Fibroblast of lung (primary cell): ENCODE results near the gene WNT5B. TPM values are rescaled to one million over a fixed set of nuclear protein-coding genes. Genes with fewer than 3 reads are reported as not detected.

Experiments
- DNase-seq, 2 donors: peaks; one replicate each; pipeline versions ENCODE4 v3.0.0 to v3.0.0-alpha.2; 2010; ENCODE audit warnings: low read depth in 2 of 2
- H2AFZ ChIP-seq: 2 replicates; pipeline ENCODE4 v1.5.1; 2012; ENCODE audit warnings: low read length, control low read depth, inconsistent platforms
- H3K27ac ChIP-seq: 2 replicates; pipeline ENCODE4 v1.5.1; 2011; ENCODE audit warnings: low read length, control low read depth; ENCODE audit not compliant: insufficient read depth
- H3K27me3 ChIP-seq: 2 replicates; pipeline ENCODE4 v1.5.1; 2011; ENCODE audit warnings: mild to moderate bottlenecking, low read length; ENCODE audit not compliant: control insufficient read depth, insufficient read depth
- H3K36me3 ChIP-seq: 2 replicates; pipeline ENCODE4 v1.5.1; 2011; ENCODE audit warnings: low read length; ENCODE audit not compliant: control insufficient read depth, insufficient read depth
- H3K4me1 ChIP-seq: 2 replicates; pipeline ENCODE4 v1.5.1; 2011; ENCODE audit warnings: low read length; ENCODE audit not compliant: control insufficient read depth, insufficient read depth; ENCODE audit errors: extremely low read depth
- H3K4me2 ChIP-seq: 2 replicates; pipeline ENCODE4 v1.5.1; 2011; ENCODE audit warnings: low read length, control low read depth; ENCODE audit not compliant: insufficient read depth; ENCODE audit errors: extremely low read depth
- H3K4me3 ChIP-seq, 4 experiments: fragments of 200-600 bp in 1 of 4; sonication (generic) in 1 of 4; replicated peaks in 1 of 4; 2 replicates each; pipeline ENCODE4 v1.5.1; 2011 to 2016; ENCODE audit warnings: low read length in 4 of 4, low read depth in 3 of 4, mild to moderate bottlenecking in 3 of 4, control low read depth in 2 of 4, inconsistent platforms in 1 of 4, mixed read lengths in 1 of 4; ENCODE audit not compliant: insufficient read depth in 1 of 4; ENCODE audit errors: control extremely low read depth in 1 of 4
- H3K79me2 ChIP-seq: 2 replicates; pipeline ENCODE4 v1.5.1; 2012; ENCODE audit warnings: mild to moderate bottlenecking, low read length, inconsistent platforms; ENCODE audit not compliant: control insufficient read depth, insufficient read depth
- H3K9ac ChIP-seq: 2 replicates; pipeline ENCODE4 v1.5.1; 2011; ENCODE audit warnings: mild to moderate bottlenecking, low read length, control low read depth; ENCODE audit not compliant: insufficient read depth
- H3K9me3 ChIP-seq: 2 replicates; pipeline ENCODE4 v1.5.1; 2012; ENCODE audit warnings: low read depth, low read length; ENCODE audit not compliant: control insufficient read depth, insufficient read depth
- H4K20me1 ChIP-seq: 2 replicates; pipeline ENCODE4 v1.5.1; 2011; ENCODE audit warnings: low read length; ENCODE audit not compliant: control insufficient read depth, insufficient read depth; ENCODE audit errors: extremely low read depth
- EZH2 ChIP-seq: IDR thresholded peaks from 2 replicates; pipeline ENCODE4 v1.5.1; 2012; ENCODE audit warnings: low read length, control low read depth, mild to moderate bottlenecking; ENCODE audit errors: missing control alignments
- polyA plus RNA-seq, 2 donors: library from polyadenylated mRNA; depleted of rRNA in 1 of 2; stranded (reverse) in 1 of 2; unstranded in 1 of 2; fragments of >200 nt; gene quantifications; 2 replicates each; pipeline ENCODE4 v1.2.1, GENCODE V29; 2011 to 2012; ENCODE audit warnings: missing spikeins in 1 of 2
- total RNA-seq: library from RNA; depleted of rRNA; stranded (reverse); fragments of >200 nt; gene quantifications from 2 replicates; pipeline ENCODE4 v1.2.1, GENCODE V29; 2014
- TF ChIP-seq, protein P1 (sequence below), 2 donors: IDR thresholded peaks in 1 of 2; conservative IDR thresholded peaks in 1 of 2; 1 replicate in 1 of 2; 2 replicates in 1 of 2; pipeline ENCODE4 v1.5.1; 2011 to 2012; ENCODE audit warnings: low read length in 2 of 2, control low read depth in 1 of 2, inconsistent platforms in 1 of 2, low read depth in 1 of 2, mild to moderate bottlenecking in 1 of 2

Gene WNT5B
- total and polyA plus RNA-seq, 2 donors (not counting 1 experiment from before 2014, with no cell fraction given) = 46.9 to 105 TPM

DNA sequence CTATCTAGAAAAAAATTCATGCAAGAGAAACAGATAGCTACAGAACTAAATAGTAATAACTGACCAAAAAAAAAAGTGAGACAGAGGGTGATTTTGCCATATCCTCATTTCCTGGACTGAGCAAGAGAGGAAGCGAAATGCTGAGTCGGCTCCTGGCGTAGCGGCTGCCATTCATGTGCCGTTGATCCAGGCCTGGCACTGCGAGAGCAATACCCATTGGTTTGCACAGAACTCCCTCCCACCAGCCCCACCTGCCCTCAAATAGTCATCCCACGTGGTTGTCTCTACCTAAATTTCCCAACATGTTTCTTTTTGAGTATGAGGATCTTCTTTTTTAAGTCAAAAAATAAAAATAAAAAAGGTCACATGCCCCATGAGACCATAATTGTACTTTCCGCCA lies 9.4 kb upstream of the WNT5B start:
- Histone ChIP-seq H2AFZ (no peak overlapping the region), H3K4me3 (no peak overlapping the region), H3K4me1 (peaks cover 2% of the 10 kb centered on the region), H3K79me2 (peaks cover 29% of the 10 kb centered on the region), H3K27me3 (no peaks in the 10 kb centered on the region), H4K20me1 (no peaks in the 10 kb centered on the region), H3K9me3 (no peaks in the 10 kb centered on the region), H3K9ac (no peak overlapping the region), H3K4me2 (no peak overlapping the region), H3K27ac (no peak overlapping the region), H3K36me3 (no peaks in the 10 kb centered on the region)
- TF ChIP-seq, protein P1, sequence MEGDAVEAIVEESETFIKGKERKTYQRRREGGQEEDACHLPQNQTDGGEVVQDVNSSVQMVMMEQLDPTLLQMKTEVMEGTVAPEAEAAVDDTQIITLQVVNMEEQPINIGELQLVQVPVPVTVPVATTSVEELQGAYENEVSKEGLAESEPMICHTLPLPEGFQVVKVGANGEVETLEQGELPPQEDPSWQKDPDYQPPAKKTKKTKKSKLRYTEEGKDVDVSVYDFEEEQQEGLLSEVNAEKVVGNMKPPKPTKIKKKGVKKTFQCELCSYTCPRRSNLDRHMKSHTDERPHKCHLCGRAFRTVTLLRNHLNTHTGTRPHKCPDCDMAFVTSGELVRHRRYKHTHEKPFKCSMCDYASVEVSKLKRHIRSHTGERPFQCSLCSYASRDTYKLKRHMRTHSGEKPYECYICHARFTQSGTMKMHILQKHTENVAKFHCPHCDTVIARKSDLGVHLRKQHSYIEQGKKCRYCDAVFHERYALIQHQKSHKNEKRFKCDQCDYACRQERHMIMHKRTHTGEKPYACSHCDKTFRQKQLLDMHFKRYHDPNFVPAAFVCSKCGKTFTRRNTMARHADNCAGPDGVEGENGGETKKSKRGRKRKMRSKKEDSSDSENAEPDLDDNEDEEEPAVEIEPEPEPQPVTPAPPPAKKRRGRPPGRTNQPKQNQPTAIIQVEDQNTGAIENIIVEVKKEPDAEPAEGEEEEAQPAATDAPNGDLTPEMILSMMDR (conservative IDR thresholded peaks at IDR 0.05 in 1 of 2, IDR thresholded peaks at IDR 0.05 in 1 of 2; ENCODE audit: low read depth in 1 of 2, low read length in 2 of 2) = no peak
- TF ChIP-seq EZH2 = no peak
- no peak for DNase-seq

GRCh38 chr12:1620092-1620491 lies 8.9 kb upstream of the WNT5B start:
- Histone ChIP-seq H3K4me3 (no peak overlapping the region), H3K27me3 (no peaks in the 10 kb centered on the region), H3K4me2 (no peak overlapping the region), H3K4me1 (peaks cover 7% of the 10 kb centered on the region), H3K27ac (no peak overlapping the region), H2AFZ (no peak overlapping the region), H3K9ac (no peak overlapping the region), H3K36me3 (no peaks in the 10 kb centered on the region), H3K9me3 (no peaks in the 10 kb centered on the region), H3K79me2 (peaks cover 24% of the 10 kb centered on the region), H4K20me1 (no peaks in the 10 kb centered on the region)
- no peak for DNase-seq
- no peak for TF ChIP-seq EZH2
- TF ChIP-seq, protein P1 (conservative IDR thresholded peaks at IDR 0.05 in 1 of 2, IDR thresholded peaks at IDR 0.05 in 1 of 2; ENCODE audit: low read depth in 1 of 2, low read length in 2 of 2) = no peak

GRCh38 chr12:1622406-1622805 lies 6.6 kb upstream of the WNT5B start:
- no peak overlapping the region for H3K4me3 ChIP-seq
- H3K27me3 ChIP-seq = no peaks in the 10 kb centered on the region
- no peak overlapping the region for H3K9ac ChIP-seq
- no peaks in the 10 kb centered on the region for H4K20me1 ChIP-seq
- H3K4me1 ChIP-seq = peaks cover 8% of the 10 kb centered on the region
- peaks cover 6% of the 10 kb centered on the region for H3K79me2 ChIP-seq
- no peak overlapping the region for H2AFZ ChIP-seq
- no peaks in the 10 kb centered on the region for H3K36me3 ChIP-seq
- DNase-seq = no peak
- no peak overlapping the region for H3K27ac ChIP-seq
- H3K9me3 ChIP-seq = no peaks in the 10 kb centered on the region
- H3K4me2 ChIP-seq = no peak overlapping the region
- TF ChIP-seq EZH2 = no peak
- TF ChIP-seq, protein P1 (conservative IDR thresholded peaks at IDR 0.05 in 1 of 2, IDR thresholded peaks at IDR 0.05 in 1 of 2; ENCODE audit: low read depth in 1 of 2, low read length in 2 of 2) = no peak
